NCI-H510A (cell line): ENCODE results near the gene HOXD8.

ENCODE experiments used
- DNase-seq: peaks from one replicate; lab custom pipeline; 2025; lab: John Stamatoyannopoulos, UW

The HOXD8 gene

GRCh38 chr2:176115883-176116813, 13.4 kb upstream of the HOXD8 start, which contains the start of gene HOXD10:
HOXD10 (plus strand) TSS chr2:176116778; CDS start chr2:176116834, 56 bp downstream.
- DNase-seq = no peak

GRCh38 chr2:176117162-176117822, 12.2 kb upstream of the HOXD8 start:
- no peak for DNase-seq

- no peak for DNase-seq
Observed at GRCh38 chr2:176117823-176118371, 11.6 kb upstream of the HOXD8 start.

GRCh38 chr2:176118601-176119339, 10.7 kb upstream of the HOXD8 start:
- DNase-seq = peak; percentile 39

GRCh38 chr2:176120364-176121189, 8.9 kb upstream of the HOXD8 start:
- DNase-seq = no peak

- no peak for DNase-seq
Observed at GRCh38 chr2:176121190-176122051, 8.1 kb upstream of the HOXD8 start.

- DNase-seq = peak; percentile 49
Observed at GRCh38 chr2:176122052-176122682, 7.3 kb upstream of the HOXD8 start.

- no peak for DNase-seq
Observed at GRCh38 chr2:176122683-176123410, 6.7 kb upstream of the HOXD8 start, which contains the start of gene HOXD9. HOXD9 (plus strand) TSS chr2:176122719; CDS start chr2:176122769, 50 bp downstream.

- DNase-seq = no peak
Observed at GRCh38 chr2:176123411-176124109, 5.9 kb upstream of the HOXD8 start.

- no peak for DNase-seq
Observed at GRCh38 chr2:176124110-176124946, 5.2 kb upstream of the HOXD8 start.

- no peak for DNase-seq
Observed at GRCh38 chr2:176124947-176125771, 4.3 kb upstream of the HOXD8 start.

- no peak for DNase-seq
Observed at GRCh38 chr2:176125772-176126054, 3.8 kb upstream of the HOXD8 start.

- no peak for DNase-seq
Observed at GRCh38 chr2:176126929-176127773, 2.4 kb upstream of the HOXD8 start.

GRCh38 chr2:176127774-176128072, 1.8 kb upstream of the HOXD8 start:
- no peak for DNase-seq

GRCh38 chr2:176128172-176128981, 1.1 kb upstream of the HOXD8 start:
- no peak for DNase-seq
